ENCODE measurements around the gene FOXF1. TPM values are rescaled to one million over a fixed set of nuclear protein-coding genes. Genes with fewer than 3 reads are reported as not detected.

FOXF1 gene
- total RNA-seq, 1 experiment from 2014 or later = not detected

DNA sequence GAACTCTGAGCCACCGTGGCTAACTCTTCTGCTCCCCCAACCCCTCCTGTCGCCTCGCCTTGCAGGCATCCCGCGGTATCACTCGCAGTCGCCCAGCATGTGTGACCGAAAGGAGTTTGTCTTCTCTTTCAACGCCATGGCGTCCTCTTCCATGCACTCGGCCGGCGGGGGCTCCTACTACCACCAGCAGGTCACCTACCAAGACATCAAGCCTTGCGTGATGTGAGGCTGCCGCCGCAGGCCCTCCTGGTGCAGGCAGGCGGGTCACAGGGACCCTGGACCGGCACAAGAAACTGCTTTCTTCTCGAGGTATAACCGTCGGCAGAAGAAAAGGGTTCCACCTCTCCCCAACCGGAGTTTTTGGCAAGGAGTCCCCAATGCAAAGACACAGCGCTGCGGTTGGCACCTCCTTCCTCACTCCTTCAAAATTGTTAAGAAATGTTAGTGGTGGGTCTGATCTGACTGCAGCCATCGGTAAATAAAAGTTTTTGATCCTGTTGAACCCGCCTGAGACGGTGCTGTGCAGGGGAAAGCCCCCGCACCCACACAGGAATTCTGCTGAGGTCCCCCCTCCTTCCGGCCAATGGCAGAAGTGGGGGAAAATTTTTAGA, 2.6 kb downstream of the FOXF1 start:
- intact Hi-C loops (cut with micrococcal nuclease; ENCODE audit: unreplicated experiment) = no loop called here
- H3K27ac Mint-ChIP-seq (ENCODE audit: unreplicated experiment) = no peak overlapping the region
- H3K36me3 Mint-ChIP-seq (ENCODE audit: insufficient read depth, unreplicated experiment) = peaks cover 8% of the 10 kb centered on the region
- TF ChIP-seq, protein P1, sequence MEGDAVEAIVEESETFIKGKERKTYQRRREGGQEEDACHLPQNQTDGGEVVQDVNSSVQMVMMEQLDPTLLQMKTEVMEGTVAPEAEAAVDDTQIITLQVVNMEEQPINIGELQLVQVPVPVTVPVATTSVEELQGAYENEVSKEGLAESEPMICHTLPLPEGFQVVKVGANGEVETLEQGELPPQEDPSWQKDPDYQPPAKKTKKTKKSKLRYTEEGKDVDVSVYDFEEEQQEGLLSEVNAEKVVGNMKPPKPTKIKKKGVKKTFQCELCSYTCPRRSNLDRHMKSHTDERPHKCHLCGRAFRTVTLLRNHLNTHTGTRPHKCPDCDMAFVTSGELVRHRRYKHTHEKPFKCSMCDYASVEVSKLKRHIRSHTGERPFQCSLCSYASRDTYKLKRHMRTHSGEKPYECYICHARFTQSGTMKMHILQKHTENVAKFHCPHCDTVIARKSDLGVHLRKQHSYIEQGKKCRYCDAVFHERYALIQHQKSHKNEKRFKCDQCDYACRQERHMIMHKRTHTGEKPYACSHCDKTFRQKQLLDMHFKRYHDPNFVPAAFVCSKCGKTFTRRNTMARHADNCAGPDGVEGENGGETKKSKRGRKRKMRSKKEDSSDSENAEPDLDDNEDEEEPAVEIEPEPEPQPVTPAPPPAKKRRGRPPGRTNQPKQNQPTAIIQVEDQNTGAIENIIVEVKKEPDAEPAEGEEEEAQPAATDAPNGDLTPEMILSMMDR (IDR thresholded peaks at IDR 0.05; ENCODE audit: unreplicated experiment) = no peak
- CTCF ChIA-PET = no interaction called here
- H3K27me3 Mint-ChIP-seq (ENCODE audit: unreplicated experiment) = peaks cover 97% of the 10 kb centered on the region
- no peaks in the 10 kb centered on the region for H3K4me1 Mint-ChIP-seq (ENCODE audit: low read depth, unreplicated experiment)
- no TSS peak for BruUV-seq (replicated peaks)
- no peaks in the 10 kb centered on the region for H3K9me3 Mint-ChIP-seq (ENCODE audit: low read depth, unreplicated experiment)
- H3K4me3 Mint-ChIP-seq (ENCODE audit: low read depth, unreplicated experiment) = no peak overlapping the region
- DNase-seq = no peak

DNA sequence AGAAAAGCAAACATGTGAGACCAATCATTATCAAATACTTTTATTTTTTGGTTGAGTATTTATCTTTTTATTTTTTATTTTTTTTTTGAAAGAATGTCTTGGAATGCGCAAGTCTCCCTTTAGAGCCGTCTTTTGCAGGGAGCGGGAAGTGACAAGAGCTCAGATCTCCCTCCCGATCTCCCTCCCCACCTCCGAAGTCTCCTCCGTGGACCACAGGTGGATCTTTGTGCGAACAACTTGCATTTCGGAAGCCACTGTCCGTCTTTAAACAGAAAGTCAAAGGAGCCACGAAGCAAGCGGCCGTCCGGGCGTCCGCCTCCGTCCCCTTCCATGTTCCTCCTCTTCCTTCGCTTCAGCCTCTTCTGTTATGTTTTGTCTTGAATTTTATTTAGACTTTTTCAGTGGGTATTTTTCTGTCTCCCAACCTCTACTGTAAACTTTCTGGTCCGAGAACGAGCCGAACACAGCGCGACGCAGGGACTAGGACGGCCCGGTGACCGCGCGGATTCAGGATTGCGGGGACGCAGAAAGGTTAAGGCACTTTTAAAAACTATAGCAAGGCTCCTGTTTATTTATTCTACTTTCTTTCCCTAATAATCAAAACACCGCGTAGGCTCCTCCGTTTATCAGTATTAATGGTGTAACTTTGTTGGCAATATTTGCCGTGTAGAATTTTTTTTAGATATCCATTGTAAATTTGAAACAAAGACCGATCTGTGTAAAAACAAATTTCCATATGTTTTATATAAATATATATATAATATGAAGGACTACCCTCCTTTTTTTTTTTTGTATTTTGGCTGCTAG, 3.3 kb downstream of the FOXF1 start:
- H3K36me3 Mint-ChIP-seq (ENCODE audit: insufficient read depth, unreplicated experiment) = peaks cover 8% of the 10 kb centered on the region
- no peak overlapping the region for H3K4me3 Mint-ChIP-seq (ENCODE audit: low read depth, unreplicated experiment)
- no peaks in the 10 kb centered on the region for H3K9me3 Mint-ChIP-seq (ENCODE audit: low read depth, unreplicated experiment)
- TF ChIP-seq, protein P1 (IDR thresholded peaks at IDR 0.05; ENCODE audit: unreplicated experiment) = no peak
- H3K27me3 Mint-ChIP-seq (ENCODE audit: unreplicated experiment) = peaks cover 97% of the 10 kb centered on the region
- intact Hi-C loops (cut with micrococcal nuclease; ENCODE audit: unreplicated experiment) = no loop called here
- BruUV-seq (replicated peaks) = no TSS peak
- no peaks in the 10 kb centered on the region for H3K4me1 Mint-ChIP-seq (ENCODE audit: low read depth, unreplicated experiment)
- CTCF ChIA-PET = no interaction called here
- no peak for DNase-seq
- no peak overlapping the region for H3K27ac Mint-ChIP-seq (ENCODE audit: unreplicated experiment)

DNA sequence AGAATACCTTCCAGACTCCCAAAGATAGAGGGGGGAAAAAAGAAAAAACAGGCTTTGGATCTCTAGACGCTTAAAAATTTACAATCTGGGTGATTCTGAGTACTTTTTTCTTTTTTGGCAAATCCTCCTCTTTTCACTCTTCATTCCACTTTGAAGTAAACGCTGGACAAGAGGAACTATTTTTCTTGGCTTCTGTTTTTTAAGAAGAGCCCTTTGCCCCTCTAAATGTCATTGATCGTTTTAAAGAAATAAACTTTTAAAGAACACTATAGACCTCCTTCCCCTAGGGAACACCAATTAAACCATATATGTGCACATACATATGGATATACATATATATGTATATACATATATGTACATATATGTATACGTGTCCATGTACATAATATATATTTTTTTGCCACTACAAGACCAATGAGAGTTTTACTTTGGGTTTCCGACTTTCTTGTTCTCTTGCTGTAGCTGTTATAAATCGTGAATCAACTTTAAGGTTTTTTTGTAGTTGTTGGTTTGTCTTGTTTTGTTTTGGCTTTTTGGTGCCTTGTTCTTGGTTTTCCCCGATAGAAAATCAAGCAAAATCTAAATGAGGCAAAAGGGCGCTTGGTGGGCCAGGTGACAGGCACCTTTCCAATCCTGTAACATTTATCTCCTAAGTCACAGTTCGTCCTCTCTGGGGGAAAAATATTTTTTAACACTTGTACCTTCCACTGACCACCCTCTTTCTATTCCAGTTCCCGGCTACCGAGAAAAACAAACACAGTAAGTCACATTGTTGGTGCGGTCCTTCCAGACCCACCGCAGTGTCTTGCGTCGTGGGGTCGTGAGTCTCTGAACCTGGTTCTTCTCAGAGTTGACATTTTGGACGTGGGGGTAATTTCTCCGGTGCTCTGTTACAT, 4.4 kb downstream of the FOXF1 start:
- Mint-ChIP-seq H3K9me3 (ENCODE audit: low read depth, unreplicated experiment) (no peaks in the 10 kb centered on the region), H3K4me3 (ENCODE audit: low read depth, unreplicated experiment) (no peak overlapping the region), H3K36me3 (ENCODE audit: insufficient read depth, unreplicated experiment) (no peaks in the 10 kb centered on the region), H3K27me3 (ENCODE audit: unreplicated experiment) (peaks cover 97% of the 10 kb centered on the region), H3K4me1 (ENCODE audit: low read depth, unreplicated experiment) (no peaks in the 10 kb centered on the region), H3K27ac (ENCODE audit: unreplicated experiment) (no peak overlapping the region)
- BruUV-seq (replicated peaks) = no TSS peak
- DNase-seq = no peak
- intact Hi-C loops (cut with micrococcal nuclease; ENCODE audit: unreplicated experiment) = loop anchor here (5.0 kb wide), 1 partner anchor 697 kb away; no protein-coding TSS in a partner anchor
- TF ChIP-seq, protein P1 (IDR thresholded peaks at IDR 0.05; ENCODE audit: unreplicated experiment) = no peak
- CTCF ChIA-PET = no interaction called here

DNA sequence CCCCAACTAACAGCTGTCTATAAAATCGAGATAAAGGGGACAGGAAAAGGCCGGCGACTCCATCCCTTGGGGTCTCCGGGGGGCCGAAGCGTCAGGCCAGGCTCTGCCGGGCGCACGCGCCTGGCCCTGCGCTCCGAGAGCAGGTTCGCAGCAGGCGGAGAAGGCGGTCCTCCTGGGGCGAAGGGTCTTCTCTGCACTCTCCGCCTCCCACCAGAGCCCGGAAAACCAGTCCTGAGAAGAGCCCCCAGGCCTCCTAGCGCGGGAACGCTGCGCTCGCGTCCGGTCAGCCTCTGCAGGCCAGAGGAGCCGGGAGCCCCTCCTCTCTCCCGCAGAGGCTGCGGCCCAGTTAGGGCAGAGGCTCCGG, 5.1 kb downstream of the FOXF1 start:
- Mint-ChIP-seq H3K27ac (ENCODE audit: unreplicated experiment) (no peak overlapping the region), H3K9me3 (ENCODE audit: low read depth, unreplicated experiment) (no peaks in the 10 kb centered on the region), H3K27me3 (ENCODE audit: unreplicated experiment) (peaks cover 98% of the 10 kb centered on the region), H3K4me1 (ENCODE audit: low read depth, unreplicated experiment) (no peaks in the 10 kb centered on the region), H3K4me3 (ENCODE audit: low read depth, unreplicated experiment) (no peak overlapping the region), H3K36me3 (ENCODE audit: insufficient read depth, unreplicated experiment) (no peaks in the 10 kb centered on the region)
- BruUV-seq (replicated peaks) = no TSS peak
- TF ChIP-seq, protein P1 (IDR thresholded peaks at IDR 0.05; ENCODE audit: unreplicated experiment) = no peak
- no peak for DNase-seq
- CTCF ChIA-PET = no interaction called here
- intact Hi-C loops (cut with micrococcal nuclease; ENCODE audit: unreplicated experiment) = loop anchor here (5.0 kb wide), 1 partner anchor 698 kb away; no protein-coding TSS in a partner anchor
